Fibroblast of lung (primary cell): Measurements from ENCODE around the gene TPSG1. TPM values are rescaled to one million over a fixed set of nuclear protein-coding genes. Genes with fewer than 3 reads are reported as not detected.

Experiments
- DNase-seq, 2 donors: peaks; one replicate each; pipeline versions ENCODE4 v3.0.0 to v3.0.0-alpha.2; 2010; ENCODE audit warnings: low read depth in 2 of 2
- H2AFZ ChIP-seq: 2 replicates; pipeline ENCODE4 v1.5.1; 2012; ENCODE audit warnings: low read length, control low read depth, inconsistent platforms
- H3K27ac ChIP-seq: 2 replicates; pipeline ENCODE4 v1.5.1; 2011; ENCODE audit warnings: low read length, control low read depth; ENCODE audit not compliant: insufficient read depth
- H3K27me3 ChIP-seq: 2 replicates; pipeline ENCODE4 v1.5.1; 2011; ENCODE audit warnings: mild to moderate bottlenecking, low read length; ENCODE audit not compliant: control insufficient read depth, insufficient read depth
- H3K36me3 ChIP-seq: 2 replicates; pipeline ENCODE4 v1.5.1; 2011; ENCODE audit warnings: low read length; ENCODE audit not compliant: control insufficient read depth, insufficient read depth
- H3K4me1 ChIP-seq: 2 replicates; pipeline ENCODE4 v1.5.1; 2011; ENCODE audit warnings: low read length; ENCODE audit not compliant: control insufficient read depth, insufficient read depth; ENCODE audit errors: extremely low read depth
- H3K4me2 ChIP-seq: 2 replicates; pipeline ENCODE4 v1.5.1; 2011; ENCODE audit warnings: low read length, control low read depth; ENCODE audit not compliant: insufficient read depth; ENCODE audit errors: extremely low read depth
- H3K4me3 ChIP-seq, 4 experiments: fragments of 200-600 bp in 1 of 4; sonication (generic) in 1 of 4; replicated peaks in 1 of 4; 2 replicates each; pipeline ENCODE4 v1.5.1; 2011 to 2016; ENCODE audit warnings: low read length in 4 of 4, low read depth in 3 of 4, mild to moderate bottlenecking in 3 of 4, control low read depth in 2 of 4, inconsistent platforms in 1 of 4, mixed read lengths in 1 of 4; ENCODE audit not compliant: insufficient read depth in 1 of 4; ENCODE audit errors: control extremely low read depth in 1 of 4
- H3K79me2 ChIP-seq: 2 replicates; pipeline ENCODE4 v1.5.1; 2012; ENCODE audit warnings: mild to moderate bottlenecking, low read length, inconsistent platforms; ENCODE audit not compliant: control insufficient read depth, insufficient read depth
- H3K9ac ChIP-seq: 2 replicates; pipeline ENCODE4 v1.5.1; 2011; ENCODE audit warnings: mild to moderate bottlenecking, low read length, control low read depth; ENCODE audit not compliant: insufficient read depth
- H3K9me3 ChIP-seq: 2 replicates; pipeline ENCODE4 v1.5.1; 2012; ENCODE audit warnings: low read depth, low read length; ENCODE audit not compliant: control insufficient read depth, insufficient read depth
- H4K20me1 ChIP-seq: 2 replicates; pipeline ENCODE4 v1.5.1; 2011; ENCODE audit warnings: low read length; ENCODE audit not compliant: control insufficient read depth, insufficient read depth; ENCODE audit errors: extremely low read depth
- CTCF ChIP-seq, 2 donors: IDR thresholded peaks in 1 of 2; conservative IDR thresholded peaks in 1 of 2; 1 replicate in 1 of 2; 2 replicates in 1 of 2; pipeline ENCODE4 v1.5.1; 2011 to 2012; ENCODE audit warnings: low read length in 2 of 2, control low read depth in 1 of 2, inconsistent platforms in 1 of 2, low read depth in 1 of 2, mild to moderate bottlenecking in 1 of 2
- EZH2 ChIP-seq: IDR thresholded peaks from 2 replicates; pipeline ENCODE4 v1.5.1; 2012; ENCODE audit warnings: low read length, control low read depth, mild to moderate bottlenecking; ENCODE audit errors: missing control alignments
- polyA plus RNA-seq, 2 donors: library from polyadenylated mRNA; depleted of rRNA in 1 of 2; stranded (reverse) in 1 of 2; unstranded in 1 of 2; fragments of >200 nt; gene quantifications; 2 replicates each; pipeline ENCODE4 v1.2.1, GENCODE V29; 2011 to 2012; ENCODE audit warnings: missing spikeins in 1 of 2
- total RNA-seq: library from RNA; depleted of rRNA; stranded (reverse); fragments of >200 nt; gene quantifications from 2 replicates; pipeline ENCODE4 v1.2.1, GENCODE V29; 2014

The TPSG1 gene
- total and polyA plus RNA-seq, 2 donors (not counting 1 experiment from before 2014, with no cell fraction given): not detected

- DNase-seq: no peak
- no peaks in the 10 kb centered on the region for H3K36me3 ChIP-seq
These were observed 40.8 kb upstream of the TPSG1 start for GRCh38 chr16:1265826-1266225.

GRCh38 chr16:1265090-1265630, 40.1 kb upstream of the TPSG1 start:
- H3K4me3 ChIP-seq: no peak overlapping the region
- no peak overlapping the region for H3K27ac ChIP-seq
- no peaks in the 10 kb centered on the region for H3K9me3 ChIP-seq
- H2AFZ ChIP-seq: no peak overlapping the region
- no peaks in the 10 kb centered on the region for H3K79me2 ChIP-seq
- no peaks in the 10 kb centered on the region for H3K36me3 ChIP-seq
- no peak overlapping the region for H3K9ac ChIP-seq
- H3K27me3 ChIP-seq: peaks cover 9% of the 10 kb centered on the region
- no peak overlapping the region for H3K4me2 ChIP-seq
- DNase-seq: no peak
- no peaks in the 10 kb centered on the region for H4K20me1 ChIP-seq
- TF ChIP-seq CTCF (conservative IDR thresholded peaks at IDR 0.05 in 1 of 2, IDR thresholded peaks at IDR 0.05 in 1 of 2; ENCODE audit: low read depth in 1 of 2, low read length in 2 of 2) (no peak), EZH2 (no peak)
- H3K4me1 ChIP-seq: no peaks in the 10 kb centered on the region

More at GRCh38 chr16:1265826-1266225, 40.8 kb upstream of the TPSG1 start:
- Histone ChIP-seq H3K79me2 (no peaks in the 10 kb centered on the region), H3K9me3 (no peaks in the 10 kb centered on the region), H3K4me2 (no peak overlapping the region), H2AFZ (no peak overlapping the region), H3K27me3 (peaks cover 7% of the 10 kb centered on the region), H3K27ac (no peak overlapping the region), H3K4me3 (no peak overlapping the region), H3K9ac (no peak overlapping the region), H4K20me1 (no peaks in the 10 kb centered on the region), H3K4me1 (no peaks in the 10 kb centered on the region)
- TF ChIP-seq EZH2: no peak
- no peak for TF ChIP-seq CTCF (conservative IDR thresholded peaks at IDR 0.05 in 1 of 2, IDR thresholded peaks at IDR 0.05 in 1 of 2; ENCODE audit: low read depth in 1 of 2, low read length in 2 of 2)

- no peak overlapping the region for H3K4me2 ChIP-seq
- H3K79me2 ChIP-seq: no peaks in the 10 kb centered on the region
- no peak overlapping the region for H3K9ac ChIP-seq
- DNase-seq: no peak
- H4K20me1 ChIP-seq: no peaks in the 10 kb centered on the region
- no peak overlapping the region for H3K4me3 ChIP-seq
- H2AFZ ChIP-seq: no peak overlapping the region
- H3K27me3 ChIP-seq: peaks cover 13% of the 10 kb centered on the region
- no peaks in the 10 kb centered on the region for H3K9me3 ChIP-seq
- no peaks in the 10 kb centered on the region for H3K4me1 ChIP-seq
- no peak for TF ChIP-seq EZH2
- TF ChIP-seq CTCF (conservative IDR thresholded peaks at IDR 0.05 in 1 of 2, IDR thresholded peaks at IDR 0.05 in 1 of 2; ENCODE audit: low read depth in 1 of 2, low read length in 2 of 2): no peak
- no peak overlapping the region for H3K27ac ChIP-seq
- no peaks in the 10 kb centered on the region for H3K36me3 ChIP-seq
These were observed 39.4 kb upstream of the TPSG1 start for GRCh38 chr16:1264345-1265089.
